WTC11 (cell line): ENCODE results near the gene LSM7. TPM values are rescaled to one million over a fixed set of nuclear protein-coding genes. Genes with fewer than 3 reads are reported as not detected.

ENCODE experiments used
- ATAC-seq: fragments of 200-7000 bp; cut with Tn5 transposase; 2 replicates; pipeline ENCODE4 v1.10.0; 2021; ENCODE audit warnings: mild to moderate bottlenecking, moderate library complexity
- Bru-seq: library from RNA; stranded (reverse); fragments of 400-500 nt; gene quantifications from one replicate; lab custom pipeline; 2021; lab: Mats Ljungman, UMichigan
- CTCF ChIA-PET: fragments of 300-600 bp; sonication (Branson Sonifier 250); formaldehyde crosslinking; loops from one replicate; lab custom pipeline; 2021; ENCODE audit warnings: antibody characterized with exemption; lab: Charles Lee
- POLR2A ChIA-PET: fragments of 350-600 bp; sonication (Branson Sonifier 250); formaldehyde crosslinking; loops from one replicate; lab custom pipeline; 2021; ENCODE audit warnings: antibody characterized with exemption; lab: Charles Lee
- DNase-seq: peaks from one replicate; pipeline ENCODE4 v3.0.0; 2021; ENCODE audit warnings: low spot score
- H3K27ac Mint-ChIP-seq: 2 replicates; pipeline ENCODE4 v1.8.0; 2021; ENCODE audit warnings: mixed read lengths
- H3K27me3 Mint-ChIP-seq: 2 replicates; pipeline ENCODE4 v1.8.0; 2021; ENCODE audit warnings: low read depth, mild to moderate bottlenecking, moderate library complexity, mixed read lengths
- H3K36me3 Mint-ChIP-seq: 2 replicates; pipeline ENCODE4 v1.8.0; 2021; ENCODE audit warnings: mixed read lengths
- H3K4me1 Mint-ChIP-seq: 2 replicates; pipeline ENCODE4 v1.8.0; 2022; ENCODE audit warnings: mixed read lengths
- H3K4me3 Mint-ChIP-seq: 2 replicates; pipeline ENCODE4 v1.8.0; 2021; ENCODE audit warnings: mild to moderate bottlenecking, moderate library complexity, mixed read lengths
- H3K9me3 Mint-ChIP-seq: 2 replicates; pipeline ENCODE4 v1.8.0; 2021; ENCODE audit warnings: mixed read lengths
- ATF1 ChIP-seq: sonication (generic); formaldehyde crosslinking; IDR thresholded peaks from 2 replicates; pipeline ENCODE4 v1.8.1; 2023; ENCODE audit warnings: mild to moderate bottlenecking, moderate library complexity, missing genetic modification reagents
- ERG ChIP-seq: fragments of 250-450 bp; sonication (Bioruptor Pico); IDR thresholded peaks from 2 replicates; pipeline ENCODE4 v1.8.0; 2021; ENCODE audit warnings: mild to moderate bottlenecking
- ESRRA ChIP-seq: sonication (generic); formaldehyde crosslinking; IDR thresholded peaks from 2 replicates; pipeline ENCODE4 v1.8.1; 2022; ENCODE audit warnings: mild to moderate bottlenecking, missing genetic modification reagents, borderline replicate concordance
- FOXK1 ChIP-seq: sonication (generic); formaldehyde crosslinking; IDR thresholded peaks from 2 replicates; pipeline ENCODE4 v1.8.0; 2022; ENCODE audit warnings: mild to moderate bottlenecking, moderate library complexity, missing genetic modification reagents
- FOXP4 ChIP-seq: sonication (generic); formaldehyde crosslinking; IDR thresholded peaks from 2 replicates; pipeline ENCODE4 v1.8.0; 2022; ENCODE audit warnings: mild to moderate bottlenecking, missing genetic modification reagents
- GABPB1 ChIP-seq: sonication (generic); formaldehyde crosslinking; IDR thresholded peaks from 2 replicates; pipeline ENCODE4 v1.8.1; 2023; ENCODE audit warnings: mild to moderate bottlenecking, missing genetic modification reagents
- HMGXB4 ChIP-seq: sonication (generic); formaldehyde crosslinking; IDR thresholded peaks from 2 replicates; pipeline ENCODE4 v1.8.1; 2023; ENCODE audit warnings: mild to moderate bottlenecking, moderate library complexity, missing genetic modification reagents
- JAZF1 ChIP-seq: fragments of 250-450 bp; sonication (Bioruptor Pico); IDR thresholded peaks from 2 replicates; pipeline ENCODE4 v1.9.0; 2021; ENCODE audit warnings: moderate library complexity, mild to moderate bottlenecking, inconsistent platforms
- JUN ChIP-seq: sonication (generic); formaldehyde crosslinking; IDR thresholded peaks from 2 replicates; pipeline ENCODE4 v1.8.0; 2023; ENCODE audit warnings: mild to moderate bottlenecking, missing genetic modification reagents
- KAT7 ChIP-seq: sonication (generic); formaldehyde crosslinking; IDR thresholded peaks from 2 replicates; pipeline ENCODE4 v1.8.1; 2023; ENCODE audit warnings: missing genetic modification reagents, mild to moderate bottlenecking, borderline replicate concordance
- MLX ChIP-seq: sonication (generic); formaldehyde crosslinking; IDR thresholded peaks from 2 replicates; pipeline ENCODE4 v1.8.1; 2023; ENCODE audit warnings: mild to moderate bottlenecking, missing genetic modification reagents, moderate library complexity
- NFATC4 ChIP-seq: fragments of 250-450 bp; sonication (Bioruptor Pico); IDR thresholded peaks from 2 replicates; pipeline ENCODE4 v1.9.0; 2021; ENCODE audit warnings: mild to moderate bottlenecking
- NFE2L1 ChIP-seq: sonication (generic); formaldehyde crosslinking; IDR thresholded peaks from 2 replicates; pipeline ENCODE4 v1.8.1; 2023; ENCODE audit warnings: missing genetic modification reagents
- NR1H2 ChIP-seq: sonication (generic); formaldehyde crosslinking; IDR thresholded peaks from 2 replicates; pipeline ENCODE4 v1.9.0; 2021; ENCODE audit warnings: mild to moderate bottlenecking, moderate library complexity, missing genetic modification reagents
- NR2C2 ChIP-seq: sonication (generic); formaldehyde crosslinking; IDR thresholded peaks from 2 replicates; pipeline ENCODE4 v1.8.0; 2022; ENCODE audit warnings: mild to moderate bottlenecking, missing genetic modification reagents
- OVOL2 ChIP-seq: fragments of 250-450 bp; sonication (Bioruptor Pico); IDR thresholded peaks from 2 replicates; pipeline ENCODE4 v1.9.0; 2021; ENCODE audit warnings: mild to moderate bottlenecking, borderline replicate concordance
- SP1 ChIP-seq: sonication (generic); formaldehyde crosslinking; conservative IDR thresholded peaks from 2 replicates; pipeline ENCODE4 v1.8.1; 2022; ENCODE audit warnings: missing genetic modification reagents
- STAT6 ChIP-seq: sonication (generic); formaldehyde crosslinking; conservative IDR thresholded peaks from 2 replicates; pipeline ENCODE4 v1.8.1; 2023; ENCODE audit warnings: mild to moderate bottlenecking, low read depth, missing genetic modification reagents, moderate library complexity
- TCF7 ChIP-seq: sonication (generic); formaldehyde crosslinking; IDR thresholded peaks from 2 replicates; pipeline ENCODE4 v1.8.0; 2022; ENCODE audit warnings: mild to moderate bottlenecking, low read depth, missing genetic modification reagents, moderate library complexity
- TEAD1 ChIP-seq: sonication (generic); formaldehyde crosslinking; IDR thresholded peaks from 2 replicates; pipeline ENCODE4 v1.8.0; 2022; ENCODE audit warnings: mild to moderate bottlenecking, missing genetic modification reagents
- USF2 ChIP-seq: sonication (generic); formaldehyde crosslinking; IDR thresholded peaks from 2 replicates; pipeline ENCODE4 v1.8.1; 2023; ENCODE audit warnings: mild to moderate bottlenecking, missing genetic modification reagents, moderate library complexity
- ZNF121 ChIP-seq: sonication (generic); formaldehyde crosslinking; IDR thresholded peaks from 2 replicates; pipeline ENCODE4 v1.8.0; 2023; ENCODE audit warnings: missing genetic modification reagents
- ZNF263 ChIP-seq: sonication (generic); formaldehyde crosslinking; IDR thresholded peaks from 2 replicates; pipeline ENCODE4 v1.8.1; 2022; ENCODE audit warnings: low read depth, mild to moderate bottlenecking, moderate library complexity, missing genetic modification reagents
- ZNF416 ChIP-seq: fragments of 250-450 bp; sonication (Bioruptor Pico); IDR thresholded peaks from 2 replicates; pipeline ENCODE4 v1.9.0; 2021; ENCODE audit warnings: mild to moderate bottlenecking, inconsistent platforms
- long read RNA-seq, 3 experiments: library from RNA in 1 of 3; library from capped mRNA in 1 of 3; library from polyadenylated mRNA in 1 of 3; unstranded in 2 of 3; stranded (forward) in 1 of 3; transcript quantifications; one replicate each; pipeline ENCODE4 v2.0.0, GENCODE V29; 2021
- total RNA-seq: library from RNA; stranded (reverse); gene quantifications from 3 replicates; pipeline ENCODE4 v1.2.3, GENCODE V29; 2021

LSM7 gene
- total RNA-seq (245 to 250 TPM (median 248 TPM) in 3 replicates), Bru-seq, nascent RNA (percentile 91 among the genes with signal in this experiment)
- long read RNA-seq, experiment 1, transcript LSM7-206 (2 exons, 710 nt), result minor isoform, 6 of 255 reads
- long read RNA-seq, experiment 1, transcript LSM7-201 (4 exons, 529 nt), result major isoform, 158 of 255 reads
- long read RNA-seq, experiment 1, transcript LSM7-203 (4 exons, 512 nt), result minor isoform, 21 of 255 reads
- long read RNA-seq, experiment 1, transcript LSM7-204 (3 exons, 575 nt), result minor isoform, 55 of 255 reads
- long read RNA-seq, experiment 1, partial matches to known transcripts, result 8 of 255 reads
- long read RNA-seq, experiment 1, other reads (novel, unspliced or antisense), result 7 of 255 reads
- long read RNA-seq, experiment 2, transcript LSM7-204 (3 exons, 575 nt), result major isoform, 198 of 250 reads
- long read RNA-seq, experiment 2, transcript LSM7-201 (4 exons, 529 nt), result minor isoform, 16 of 250 reads
- long read RNA-seq, experiment 2, partial matches to known transcripts, result 33 of 250 reads
- long read RNA-seq, experiment 2, other reads (novel, unspliced or antisense), result 2 of 250 reads
- long read RNA-seq, experiment 3, transcript LSM7-201 (4 exons, 529 nt), result major isoform, 5 of 11 reads
- long read RNA-seq, experiment 3, partial matches to known transcripts, result 0 of 11 reads
- long read RNA-seq, experiment 3, other reads (novel, unspliced or antisense), result 1 of 11 reads

- H3K27ac Mint-ChIP-seq, result peak within 1 kb of the TSS; percentile 98
- H3K36me3 Mint-ChIP-seq, result peaks cover 11% of the 10 kb centered on the region
- ATAC-seq (peak; percentile 51), DNase-seq (peak; percentile 80)
- no peaks in the 10 kb centered on the region for H3K9me3 Mint-ChIP-seq
- CTCF ChIA-PET, result interaction anchor here (0.5 to 3.3 kb wide), 9 partner anchors 13 to 554 kb away, joined by 3 to 20 read pairs (median 5); no protein-coding TSS in a partner anchor
- H3K4me3 Mint-ChIP-seq, result peak within 1 kb of the TSS; percentile 100
- H3K27me3 Mint-ChIP-seq, result no peaks in the 10 kb centered on the region
- POLR2A ChIA-PET, result interaction anchor here (1.3 kb wide), 1 partner anchor 99 kb away, joined by 3 read pairs; the partner anchor contains the start of gene TIMM13
- peaks cover 41% of the 10 kb centered on the region for H3K4me1 Mint-ChIP-seq
- TF ChIP-seq NFATC4 (no peak), NFE2L1 (no peak), FOXK1 (CRISPR knock-in tag) (peak; percentile 93), ATF1 (peak; percentile 82; the same call in 1 of the 2 replicates), ZNF416 (0 out of 2 replicates have a peak, but pooled peaks have one; percentile 5), NR2C2 (CRISPR knock-in tag) (peak; percentile 92), HMGXB4 (peak; percentile 88), MLX (peak; percentile 50; the same call in 1 of the 2 replicates), ESRRA (CRISPR knock-in tag) (0 out of 2 replicates have a peak, but pooled peaks have one; percentile 33), ZNF121 (CRISPR knock-in tag) (no peak), TEAD1 (CRISPR knock-in tag) (peak; percentile 85), FOXP4 (CRISPR knock-in tag) (no peak; the same call in none of the 2 replicates), ZNF263 (CRISPR knock-in tag) (0 out of 2 replicates have a peak, but pooled peaks have one; percentile 46), ERG (CRISPR knock-in tag) (no peak), GABPB1 (CRISPR knock-in tag) (peak; percentile 56; the same call in 1 of the 2 replicates), TCF7 (no peak), JUN (0 out of 2 replicates have a peak, but pooled peaks have one; percentile 60), JAZF1 (no peak), SP1 (CRISPR knock-in tag) (peak; percentile 79), STAT6 (0 out of 2 replicates have a peak, but pooled peaks have one; percentile 26), NR1H2 (CRISPR knock-in tag) (no peak), USF2 (CRISPR knock-in tag) (peak; percentile 52), KAT7 (0 out of 2 replicates have a peak, but pooled peaks have one; percentile 29), OVOL2 (CRISPR knock-in tag) (no peak)
Measured at GRCh38 chr19:2328401-2329148, at the start of gene LSM7, which contains the start of gene SPPL2B. Gene LSM7 (minus strand): TSS chr19:2328586. CDS start chr19:2328566, 20 bp downstream. Gene SPPL2B (plus strand): TSS chr19:2328684. CDS start chr19:2328710, 26 bp downstream.
